Cardiac ventricle fibroblast (primary cell): Measurements from ENCODE around the gene CD40. TPM values are rescaled to one million over a fixed set of nuclear protein-coding genes. Genes with fewer than 3 reads are reported as not detected.

Experiments
- total RNA-seq: library from RNA; depleted of rRNA; stranded (reverse); fragments of >200 nt; gene quantifications from 2 replicates; pipeline ENCODE4 v1.2.3, GENCODE V29; 2015

CD40 gene
- 13.5 and 14.2 TPM in 2 replicates for total RNA-seq

GRCh38 chr20:46117704-46118467 lies at the start of gene CD40:
CD40 (plus strand) TSS chr20:46118314; CDS start chr20:46118344, 30 bp downstream.

GRCh38 chr20:46089417-46090388 lies 28.4 kb upstream of the CD40 start, which contains the start of gene NCOA5:
NCOA5 (minus strand) TSS chr20:46089962; CDS start chr20:46079424, 10,538 bp downstream.

Other genes with a start within 250 kb of the CD40 start
- gene ZSWIM1, start 237.1 kb upstream of the CD40 start, total RNA-seq, result 8.3 and 11.1 TPM in 2 replicates
- 0.54 and 1.7 TPM in 2 replicates for gene SPATA25, start 230.7 kb upstream of the CD40 start, total RNA-seq
- gene NEURL2, start 227.1 kb upstream of the CD40 start, total RNA-seq, result 4.5 and 5.3 TPM in 2 replicates
- gene CTSA, start 227.0 kb upstream of the CD40 start, total RNA-seq, result 142 and 151 TPM in 2 replicates
- 432 and 477 TPM in 2 replicates for gene PLTP, start 206.2 kb upstream of the CD40 start, total RNA-seq
- gene PCIF1, start 183.6 kb upstream of the CD40 start, total RNA-seq, result 12.4 and 16.3 TPM in 2 replicates
- 7.6 and 9.4 TPM in 2 replicates for gene ZNF335, start 146.1 kb upstream of the CD40 start, total RNA-seq
- 0.12 TPM in 1 of 2 replicates, not detected in the other for gene MMP9, start 109.4 kb upstream of the CD40 start, total RNA-seq
- not detected in 2 replicates for gene SLC12A5, start 89.1 kb upstream of the CD40 start, total RNA-seq
- gene NCOA5, start 28.4 kb upstream of the CD40 start, total RNA-seq, result 20.2 and 24.6 TPM in 2 replicates
- gene CDH22, start 190.2 kb downstream of the CD40 start, total RNA-seq, result not detected in 2 replicates